NCI-H1436 (cell line): Measurements from ENCODE around the gene ZSWIM6.

ENCODE experiments used
- DNase-seq: peaks from one replicate; lab custom pipeline; 2025; lab: John Stamatoyannopoulos, UW

The ZSWIM6 gene

DNA sequence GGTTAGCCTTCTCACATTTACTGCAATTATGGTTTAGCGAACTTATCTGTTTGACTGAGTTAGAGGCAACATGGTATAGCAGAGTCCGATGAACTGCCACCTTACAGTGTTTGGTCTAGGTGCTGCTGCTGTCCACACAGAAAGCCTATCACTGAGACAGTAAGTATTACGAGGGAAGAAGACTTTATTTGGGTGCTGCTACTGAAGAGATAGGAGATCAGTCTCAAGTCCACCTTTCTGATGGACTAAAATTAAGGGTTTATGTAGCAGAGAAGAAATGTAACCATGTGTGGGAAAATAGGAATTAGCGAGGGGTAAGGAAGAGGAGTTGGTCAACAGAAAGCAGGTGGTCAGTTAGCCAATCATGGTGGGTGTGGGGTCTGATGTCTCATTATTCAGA, 109.7 kb downstream of the ZSWIM6 start:
- DNase-seq: no peak

DNA sequence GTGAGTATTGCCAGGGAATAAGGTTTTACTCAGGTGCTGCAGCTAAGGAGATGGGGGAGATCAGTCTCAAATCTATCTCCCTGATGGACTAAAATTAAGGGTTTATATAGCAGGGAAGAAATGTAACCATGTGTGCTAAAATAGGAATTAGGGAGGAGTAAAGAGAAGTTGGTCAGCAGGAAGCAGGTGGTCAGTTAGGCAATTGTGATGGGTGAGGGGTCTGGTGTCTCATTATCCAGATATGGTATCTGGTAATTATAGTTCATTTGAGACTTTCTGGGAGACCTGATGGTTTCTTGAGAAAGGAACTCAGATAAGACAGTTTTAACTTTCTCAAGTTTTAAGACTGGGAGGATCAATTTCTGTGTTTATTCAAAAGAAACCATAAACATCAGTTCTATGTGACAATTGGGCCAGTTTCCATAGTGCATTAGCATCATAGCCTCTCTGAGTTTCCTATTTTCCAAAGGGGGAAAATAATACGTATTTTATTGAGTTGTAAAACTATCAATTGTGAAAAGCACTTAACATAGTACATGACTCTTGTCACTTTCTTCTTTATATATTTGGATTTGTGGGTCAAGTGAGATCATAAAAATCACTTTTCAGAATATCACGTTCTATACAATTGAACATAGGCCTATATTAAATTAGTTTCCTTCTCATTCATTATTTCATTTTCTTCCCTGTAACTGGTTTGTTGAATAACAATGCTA, 115.9 kb downstream of the ZSWIM6 start:
- no peak for DNase-seq

DNA sequence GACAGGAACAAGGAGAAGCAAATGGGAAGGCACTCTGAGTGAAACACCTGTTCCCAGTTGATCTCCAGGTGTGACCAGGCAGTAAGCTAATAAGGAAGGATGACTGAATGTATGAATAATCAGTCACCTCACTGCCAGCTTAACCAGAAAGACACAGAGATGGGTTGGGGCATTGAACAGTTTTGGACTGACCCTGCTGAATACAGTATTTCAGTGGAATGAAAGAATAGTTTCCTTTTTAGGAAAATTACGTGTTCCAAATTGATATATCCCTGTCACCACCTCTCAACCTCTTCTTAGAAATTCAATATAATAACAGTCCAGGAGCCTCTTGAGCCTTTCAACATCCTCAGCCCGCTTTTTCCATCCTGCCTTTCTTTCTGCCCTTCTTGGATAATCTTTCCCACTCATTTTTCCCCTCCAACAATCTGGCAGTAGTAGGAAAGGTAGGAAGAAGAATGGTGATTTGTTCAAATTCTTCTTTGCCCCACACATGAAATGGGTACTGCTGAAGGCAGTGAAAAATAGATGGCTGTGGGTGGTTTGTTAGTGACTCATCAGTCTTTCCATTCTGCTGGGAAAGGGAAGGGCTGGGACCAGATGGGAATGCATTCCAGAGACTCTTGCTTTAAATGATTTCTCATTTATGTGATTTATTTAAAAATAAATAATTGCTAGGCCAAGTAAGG, 117.9 kb downstream of the ZSWIM6 start:
- DNase-seq: no peak

DNA sequence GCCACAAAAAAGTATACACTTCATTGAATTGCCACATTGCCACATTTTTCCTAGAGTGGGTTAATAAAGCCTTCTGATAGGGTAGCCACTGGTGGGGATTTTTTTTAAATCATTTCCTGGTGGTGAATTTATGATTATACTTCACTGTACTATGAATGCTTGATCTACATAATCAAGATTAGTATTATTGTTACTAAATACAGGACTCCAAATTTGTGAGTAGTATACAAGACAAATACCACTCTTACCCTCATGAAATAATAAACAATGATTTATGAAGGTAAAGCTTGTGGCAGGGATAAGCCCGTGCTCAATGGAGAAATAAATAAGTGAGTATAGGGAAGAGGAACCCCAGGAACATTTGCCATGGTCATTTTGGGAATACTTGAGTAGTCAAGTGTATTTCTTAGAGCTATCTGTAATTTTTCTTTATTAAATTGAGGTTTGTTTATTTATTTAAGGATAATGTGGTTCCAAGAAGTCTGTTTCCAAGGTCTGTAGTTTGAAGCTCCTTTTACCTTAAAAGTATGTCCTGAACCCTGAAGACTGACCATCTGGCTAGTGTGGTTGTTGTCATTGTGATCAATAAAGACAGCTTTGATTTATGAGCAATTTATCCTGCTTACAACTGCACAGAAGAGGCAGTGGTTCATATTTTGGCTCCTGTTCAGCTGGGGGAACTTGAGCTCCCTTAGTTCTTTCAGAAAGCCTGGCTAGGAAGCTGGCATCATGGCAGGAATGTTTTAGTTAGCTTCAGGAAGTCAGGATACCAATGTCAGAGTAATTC, 118.6 kb downstream of the ZSWIM6 start:
- DNase-seq: no peak

DNA sequence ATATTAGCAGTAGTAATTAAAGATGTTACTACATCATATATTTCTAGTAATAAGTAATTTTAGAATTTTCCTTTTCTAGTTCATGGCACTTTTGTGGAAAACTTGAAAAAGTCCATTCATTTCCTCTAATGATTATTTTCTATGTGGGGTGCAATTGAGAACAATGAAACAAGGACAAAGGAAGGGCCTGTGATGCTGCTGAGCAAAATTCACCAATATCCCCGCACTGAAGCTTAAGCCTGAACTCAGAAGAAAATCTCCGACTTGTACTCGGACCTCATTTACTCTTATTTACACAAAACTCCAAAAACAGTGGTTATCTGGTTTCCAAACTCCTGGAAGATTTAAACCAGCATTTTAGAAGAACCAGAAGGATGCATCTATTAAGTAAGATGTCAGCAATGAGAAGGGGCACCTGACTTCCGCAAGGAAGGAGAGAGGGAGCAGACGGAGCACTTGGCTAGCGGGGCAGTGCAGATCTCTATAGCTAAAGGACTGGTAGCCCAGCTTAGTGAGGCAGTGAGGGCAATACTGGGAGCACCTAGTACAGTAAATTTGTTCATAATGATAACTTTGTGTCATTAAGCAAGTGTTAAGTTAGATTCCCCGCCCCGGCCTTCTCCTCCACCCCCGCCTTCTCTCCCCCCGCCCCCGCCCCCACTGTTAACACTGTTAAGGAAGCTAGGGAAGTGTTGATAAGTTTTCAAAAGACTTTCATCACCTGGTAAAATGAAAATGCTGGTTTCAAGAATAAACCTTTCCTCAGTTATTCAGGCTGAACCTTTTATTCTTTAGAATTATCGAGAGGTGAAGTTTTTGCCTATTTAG, 123.3 kb downstream of the ZSWIM6 start:
- no peak for DNase-seq

DNA sequence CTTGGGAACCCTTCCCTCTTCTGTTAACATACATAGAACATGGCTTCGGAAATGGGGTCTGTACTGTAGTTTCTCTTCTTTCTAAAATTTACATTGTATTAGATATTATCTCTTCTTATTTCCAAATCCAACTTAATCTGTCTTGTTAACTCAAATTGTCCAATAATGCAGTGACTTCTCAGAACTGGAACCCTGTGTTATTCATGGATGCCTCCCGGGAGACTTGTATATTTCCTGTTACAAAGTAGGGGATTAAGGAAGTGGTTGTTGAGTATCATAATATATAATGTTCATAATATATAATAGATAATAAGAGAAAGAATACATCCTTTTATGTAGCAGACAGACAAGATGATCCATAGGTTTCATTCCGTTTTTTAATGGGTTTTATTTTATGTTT, 128.4 kb downstream of the ZSWIM6 start:
- DNase-seq: no peak

DNA sequence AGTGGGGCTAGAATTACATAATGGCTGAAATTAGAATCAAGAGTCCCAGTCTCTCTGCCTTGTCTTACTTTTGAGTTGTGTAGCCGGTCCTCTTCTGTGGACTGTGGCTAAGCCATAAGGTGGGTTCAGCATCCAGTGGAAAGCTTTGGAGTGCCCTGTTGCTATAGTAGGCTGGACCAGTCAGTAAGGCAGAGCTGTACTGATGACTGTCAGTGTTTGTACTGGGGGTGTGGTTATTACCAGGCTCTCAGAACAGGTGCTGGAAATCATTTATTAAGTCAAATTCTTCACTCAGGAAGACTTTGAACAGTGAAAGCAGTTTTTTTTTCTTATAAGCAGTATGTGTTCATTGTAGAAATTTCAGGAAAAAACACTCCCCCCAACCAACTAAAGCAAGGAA, 129.4 kb downstream of the ZSWIM6 start:
- DNase-seq: no peak

DNA sequence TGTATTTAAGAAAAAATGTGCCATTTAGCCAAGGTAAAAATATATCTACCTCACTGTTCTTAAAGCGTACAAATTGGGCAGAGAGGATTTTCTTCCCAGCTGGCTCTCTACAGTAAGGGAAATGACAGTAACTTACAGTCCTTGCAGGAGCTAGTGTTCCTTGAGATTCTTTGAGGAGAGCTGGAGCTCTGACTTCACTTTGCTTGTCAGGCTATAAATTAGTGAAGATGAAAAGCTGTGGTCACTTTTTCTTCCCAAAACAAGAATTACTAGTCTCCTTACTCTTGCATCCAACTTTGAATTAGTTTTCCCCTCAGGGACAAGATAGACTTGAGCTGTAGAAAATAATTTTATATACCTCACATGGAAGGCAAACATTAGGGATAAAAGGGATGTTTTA, 129.9 kb downstream of the ZSWIM6 start:
- no peak for DNase-seq

DNA sequence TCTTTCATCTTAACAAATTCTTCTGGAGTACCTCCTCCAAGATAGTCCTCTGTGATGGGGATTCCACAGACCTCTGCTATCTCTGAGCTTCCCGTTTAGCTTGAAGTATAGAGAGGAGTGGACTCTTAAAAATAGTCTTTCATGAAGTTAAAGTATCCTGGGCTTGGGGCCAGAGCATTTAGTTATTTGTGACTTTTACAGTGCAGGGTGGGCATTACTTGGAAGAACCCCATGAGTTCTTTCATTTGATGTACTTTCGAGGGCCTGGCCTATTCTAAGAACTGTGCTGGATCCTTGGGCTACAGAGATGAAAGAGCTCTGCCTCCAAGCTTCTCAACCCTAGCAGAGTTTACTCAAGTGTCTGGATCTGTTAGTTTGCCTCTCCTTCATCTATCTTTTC, 131.5 kb downstream of the ZSWIM6 start:
- no peak for DNase-seq

DNA sequence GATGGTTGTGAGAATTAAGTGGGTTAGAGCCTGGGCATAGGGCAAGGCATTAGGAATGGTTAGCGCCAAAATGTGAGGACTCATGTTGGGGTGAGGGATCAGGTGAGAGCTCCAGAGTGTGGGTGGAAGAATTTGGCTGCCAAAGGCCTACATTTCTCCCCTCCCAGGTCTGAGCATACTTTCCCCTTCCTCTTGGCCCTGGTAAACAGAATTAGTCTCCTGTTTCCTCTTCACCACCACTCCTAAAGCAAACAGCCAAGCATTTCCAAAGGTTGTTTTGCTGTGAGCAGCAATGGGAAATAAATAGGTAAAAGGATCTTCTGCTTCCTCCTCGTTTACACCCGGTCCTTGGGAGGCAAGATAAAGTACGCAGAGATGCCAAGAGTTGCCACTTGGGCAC, 132.5 kb downstream of the ZSWIM6 start:
- no peak for DNase-seq

DNA sequence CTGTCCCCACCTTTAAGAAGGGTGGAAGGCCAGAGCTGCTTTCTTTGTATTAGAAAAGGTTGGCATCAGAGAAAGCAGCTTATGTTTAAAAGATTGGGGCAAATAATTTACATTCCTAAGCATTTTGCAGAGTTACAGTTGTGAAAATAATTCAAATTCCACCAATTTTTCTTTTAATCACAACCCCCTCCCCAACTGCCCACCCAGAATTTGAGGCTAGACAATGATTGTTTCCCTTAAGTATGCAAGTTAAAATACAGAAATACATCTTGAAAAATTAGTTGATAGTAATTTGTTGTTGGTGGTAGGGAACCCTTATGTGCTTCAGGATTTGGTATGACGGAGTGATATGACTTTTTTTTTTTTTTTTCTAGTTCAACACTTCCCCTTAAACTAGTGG, 133.0 kb downstream of the ZSWIM6 start:
- no peak for DNase-seq

DNA sequence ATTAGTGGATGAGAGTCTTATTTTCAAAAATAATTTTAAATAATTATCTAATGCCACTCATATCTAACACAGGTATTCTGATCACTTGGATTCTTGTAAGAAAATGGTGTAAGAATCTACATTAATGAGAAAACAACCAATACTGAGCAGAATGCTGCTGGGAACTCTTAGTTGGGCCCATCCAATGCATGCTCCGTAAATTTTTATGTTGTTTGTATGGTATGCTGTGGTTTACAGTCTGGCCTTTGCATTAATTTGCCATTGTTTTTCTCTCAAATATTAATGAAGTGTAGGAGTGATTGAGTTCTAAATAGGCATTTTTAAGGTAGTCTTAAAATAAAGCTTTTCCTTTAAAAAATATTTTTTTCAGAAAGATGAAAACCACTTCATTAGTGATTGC, 133.4 kb downstream of the ZSWIM6 start:
- DNase-seq: no peak

DNA sequence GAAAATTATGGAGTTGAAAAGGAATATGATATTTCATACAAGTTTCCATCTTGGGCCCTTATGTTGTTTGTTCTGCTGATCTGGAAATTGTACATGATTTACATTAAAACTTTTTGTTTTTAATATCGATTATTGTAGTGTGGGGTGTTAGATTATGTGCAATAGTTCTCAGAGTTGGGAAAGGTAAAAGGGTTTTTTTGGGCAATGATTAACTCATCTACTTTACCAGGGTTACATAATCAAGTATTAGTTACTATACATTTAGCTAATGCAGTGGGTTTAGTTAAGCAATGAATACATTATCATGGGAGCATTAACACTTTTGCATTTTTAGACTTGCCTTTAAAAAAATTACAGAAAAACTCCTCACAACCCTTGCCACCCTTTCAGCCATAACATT, 134.0 kb downstream of the ZSWIM6 start:
- no peak for DNase-seq

DNA sequence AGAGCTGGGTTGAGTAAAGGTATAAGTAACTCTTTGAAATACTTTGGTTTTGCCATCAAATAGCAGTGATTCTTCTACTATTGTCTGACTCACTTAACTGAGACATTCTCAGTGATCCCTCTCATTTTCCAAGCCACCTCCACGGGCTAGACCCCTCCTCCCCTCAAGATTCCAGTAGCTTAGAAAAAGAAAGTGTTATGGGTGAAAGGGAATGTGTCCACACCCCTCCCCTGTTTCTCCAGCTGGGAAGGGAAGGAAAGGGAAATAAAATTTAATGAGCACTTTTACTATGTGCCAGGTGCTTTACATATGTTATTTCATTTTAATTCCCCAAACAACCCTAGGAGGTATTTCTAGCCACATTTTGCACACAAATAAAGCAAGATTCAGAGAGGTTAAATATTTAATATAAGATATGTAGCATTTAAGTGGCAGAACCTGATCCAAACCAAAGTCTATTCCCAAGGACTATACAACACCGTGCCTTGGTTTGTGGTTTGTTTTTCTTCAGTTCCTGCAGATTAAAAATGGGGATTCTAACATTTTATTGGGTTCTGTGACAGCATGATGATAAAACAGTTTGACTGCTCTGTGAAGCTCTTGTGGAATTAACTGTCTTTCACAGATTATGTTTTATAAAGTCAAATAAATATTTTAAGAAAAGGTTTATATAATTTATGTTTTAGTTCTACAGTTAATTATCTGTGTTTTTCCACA, 135.9 kb downstream of the ZSWIM6 start:
- DNase-seq: no peak

DNA sequence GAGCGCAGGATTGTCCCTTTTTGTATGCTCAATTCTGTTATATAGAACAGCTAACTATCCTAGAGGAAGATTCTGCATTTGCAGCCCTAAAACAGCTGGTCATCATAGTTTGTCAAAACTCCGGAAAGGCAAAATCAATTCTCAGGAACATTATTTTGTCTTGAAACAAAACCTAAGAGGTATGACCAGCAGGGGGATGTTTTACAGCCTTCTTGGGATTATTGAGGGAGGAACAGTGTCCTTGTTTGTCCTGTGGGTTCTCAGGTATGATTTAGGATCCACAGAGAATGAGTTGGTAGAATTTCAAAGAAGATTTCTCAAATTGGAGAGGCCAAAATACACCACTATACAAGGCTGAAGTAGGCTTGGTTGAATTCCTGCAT, 136.4 kb downstream of the ZSWIM6 start:
- no peak for DNase-seq

DNA sequence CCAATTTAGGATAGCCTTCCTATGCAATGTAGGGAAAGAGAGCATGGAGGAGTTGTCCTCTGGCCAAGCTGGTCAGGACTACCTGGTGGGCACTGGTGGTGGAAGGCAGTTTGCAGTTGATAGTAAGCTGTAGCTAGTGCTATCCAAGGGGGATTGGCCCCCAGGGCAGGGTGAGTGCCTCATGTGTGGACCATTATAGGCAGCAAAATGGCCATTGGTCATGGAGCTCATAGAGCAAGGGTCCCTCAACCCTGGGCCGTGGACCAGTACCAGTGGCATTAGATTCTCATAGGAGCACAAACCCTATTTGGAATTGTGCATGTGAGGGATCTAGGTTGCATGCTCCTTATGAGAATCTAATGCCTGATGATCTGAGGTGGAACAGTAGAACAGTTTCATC, 139.3 kb downstream of the ZSWIM6 start:
- no peak for DNase-seq

DNA sequence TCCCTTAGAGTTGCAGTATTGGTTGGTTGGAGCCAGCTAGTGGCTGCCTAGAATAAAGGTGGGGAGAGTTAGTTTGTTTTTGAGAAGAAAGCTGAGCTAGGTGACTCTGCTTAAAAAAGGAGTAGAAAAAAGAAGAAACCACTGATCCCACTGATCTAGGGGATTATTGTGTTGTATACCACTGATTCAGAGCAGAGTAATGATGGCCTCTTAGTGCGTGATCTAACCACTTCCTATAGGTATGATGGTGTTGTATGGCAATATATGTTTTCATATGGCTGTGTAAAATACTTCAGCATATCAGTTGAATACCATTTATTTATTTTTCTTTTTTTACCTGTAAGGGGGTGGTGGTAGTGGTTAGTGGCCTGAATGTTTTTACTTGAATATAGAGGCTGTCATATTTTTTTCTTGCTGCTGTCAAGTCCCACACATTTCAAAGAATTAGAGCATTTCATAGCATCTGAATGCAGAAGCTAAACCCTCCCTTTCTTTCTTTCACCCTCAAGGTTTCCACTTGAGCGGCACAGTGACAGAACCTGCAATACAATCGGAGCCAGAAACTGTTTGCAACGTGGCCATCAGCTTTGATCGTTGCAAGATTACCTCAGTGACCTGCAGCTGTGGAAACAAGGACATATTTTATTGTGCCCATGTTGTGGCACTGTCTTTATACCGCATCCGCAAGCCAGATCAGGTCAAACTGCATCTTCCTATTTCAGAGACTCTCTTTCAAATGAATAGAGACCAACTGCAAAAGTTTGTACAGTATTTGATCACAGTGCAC, 140.3 kb downstream of the ZSWIM6 start:
- DNase-seq: no peak

DNA sequence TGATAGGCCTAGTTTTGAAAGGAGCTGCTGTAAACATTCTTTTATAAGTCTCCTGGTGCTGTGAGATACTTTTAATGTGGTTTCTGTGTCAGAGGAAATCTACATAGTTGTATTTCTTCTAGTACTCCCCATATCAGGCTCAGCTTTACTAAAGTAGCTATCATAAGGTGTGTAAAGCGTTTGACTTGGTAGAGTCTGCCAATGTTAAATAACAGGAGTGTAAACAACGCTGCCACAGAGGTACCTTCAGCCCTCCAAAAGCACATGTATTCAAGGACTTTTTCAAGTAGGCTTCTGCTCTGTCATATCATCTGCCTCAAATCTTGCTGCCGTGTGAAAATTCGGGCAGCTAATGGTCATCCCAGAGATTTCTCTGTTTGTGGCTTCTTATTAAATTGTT, 142.7 kb downstream of the ZSWIM6 start:
- DNase-seq: no peak

DNA sequence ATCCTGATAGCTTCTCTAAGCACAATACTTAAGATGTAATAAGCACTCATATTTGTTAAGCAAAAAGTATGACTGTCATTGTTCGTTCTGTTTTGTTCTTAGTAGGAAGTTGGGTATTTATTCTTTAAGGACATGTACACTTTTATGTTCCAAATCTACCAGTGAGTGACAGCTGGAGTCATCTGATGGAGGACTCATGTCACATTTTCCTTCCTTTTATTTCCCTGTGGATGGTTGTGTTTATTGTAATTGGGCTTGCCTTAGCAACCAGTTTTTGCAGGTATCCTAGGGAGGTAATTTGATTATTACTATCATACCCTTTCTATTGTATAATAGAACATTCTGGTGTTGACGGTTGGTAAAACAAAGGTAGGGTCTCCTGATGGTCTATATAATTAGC, 145.7 kb downstream of the ZSWIM6 start:
- peak; percentile 17 for DNase-seq

DNA sequence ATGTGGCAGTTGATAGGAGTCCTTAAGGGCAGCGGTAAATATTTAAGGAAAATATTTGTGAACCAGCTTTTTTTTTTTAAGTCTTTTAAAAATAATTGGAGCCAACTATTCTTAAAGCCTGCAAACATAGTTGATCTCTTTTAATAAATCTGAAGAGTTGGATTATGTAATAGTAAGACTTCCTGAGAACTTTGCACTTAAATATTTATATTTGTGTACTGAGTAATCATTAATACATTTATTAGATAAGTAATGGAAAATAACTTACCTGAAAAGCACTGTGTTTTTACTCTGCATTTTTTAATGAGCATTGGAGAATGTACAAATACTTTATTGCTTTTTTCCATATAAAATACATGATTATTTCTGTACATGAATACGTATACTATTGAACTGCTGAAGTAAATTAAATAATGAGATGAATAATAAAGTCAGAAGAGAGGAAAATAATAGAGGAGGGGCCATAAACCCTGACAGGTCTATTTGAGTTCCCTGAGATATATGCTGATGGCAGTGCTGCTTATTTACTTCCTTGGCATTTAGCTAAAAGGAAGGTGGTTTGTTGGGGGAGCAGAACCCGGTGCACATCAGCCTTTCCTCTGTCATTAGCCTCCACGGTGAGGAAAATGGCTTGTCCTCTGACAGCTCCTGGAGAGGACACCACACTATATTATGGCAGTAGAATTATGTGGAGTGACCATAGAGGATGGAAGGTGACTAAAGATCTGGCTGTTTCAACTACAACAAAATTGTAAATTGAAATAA, 148.0 kb downstream of the ZSWIM6 start:
- DNase-seq: no peak
